Fibroblast of skin of left quadriceps (primary cell): ENCODE data around the gene COQ8B.
"Not testable (repeated sequence)": the region's sequence is repeated elsewhere in the genome, so short reads cannot be mapped to it uniquely, and the experiment has no call there.

Experiments
- DNase-seq, 2 experiments: peaks; one replicate each; pipeline ENCODE4 v3.0.0-alpha.2; 2013; ENCODE audit warnings: low read depth in 2 of 2

Gene COQ8B

DNA sequence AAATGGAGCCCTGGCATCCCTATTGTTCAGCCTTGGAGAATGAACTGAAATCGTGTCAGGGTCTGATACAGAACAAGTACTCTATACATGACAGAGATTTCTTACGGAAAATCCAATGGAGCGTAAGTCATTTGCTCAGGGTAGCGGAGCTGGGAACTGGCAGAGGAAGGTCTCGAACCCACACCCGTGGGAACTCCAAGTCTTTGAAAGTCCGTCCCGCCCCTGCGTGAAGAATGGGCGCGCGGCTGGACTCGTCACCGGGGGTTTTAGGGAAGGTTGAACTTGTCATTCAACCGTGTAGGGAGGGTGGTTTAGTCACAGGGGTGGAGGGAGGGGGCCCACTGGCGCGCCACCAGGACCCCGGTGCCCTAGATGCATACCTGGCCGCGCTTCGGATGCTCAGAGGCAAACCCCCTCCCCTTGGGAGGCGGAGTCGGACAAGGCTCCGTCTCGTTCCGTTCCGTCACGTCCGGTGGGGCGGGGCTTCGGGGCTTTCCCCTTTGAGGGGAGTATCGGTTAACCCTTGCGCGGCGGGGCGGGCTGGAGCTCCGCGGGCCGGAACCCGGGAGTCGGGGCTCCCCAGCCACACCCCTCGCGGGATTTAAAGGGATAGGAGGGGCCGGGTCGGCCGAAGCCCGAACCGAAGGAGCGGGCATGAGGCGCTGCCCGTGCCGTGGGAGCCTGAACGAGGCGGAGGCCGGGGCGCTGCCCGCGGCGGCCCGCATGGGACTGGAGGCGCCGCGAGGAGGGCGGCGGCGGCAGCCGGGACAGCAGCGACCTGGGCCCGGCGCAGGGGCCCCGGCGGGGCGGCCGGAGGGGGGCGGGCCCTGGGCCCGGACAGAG, at the start of gene COQ8B, which contains the start of gene ITPKC:
Gene COQ8B (minus strand): TSS at position 405 of the 843 bp plus-strand sequence. CDS start 2,254 bp downstream, outside the sequence.
Gene ITPKC (plus strand): TSS at position 631 of the 843 bp plus-strand sequence. CDS start 24 bp downstream, at position 655.
- DNase-seq, result peak; percentile 96 to 97

- not testable (repeated sequence) for DNase-seq
Measured at GRCh38 chr19:40766385-40766784, 49.7 kb upstream of the COQ8B start.

- no peak for DNase-seq
Measured at GRCh38 chr19:40763963-40764362, 47.3 kb upstream of the COQ8B start.

GRCh38 chr19:40763526-40763925, 46.8 kb upstream of the COQ8B start:
- no peak for DNase-seq

GRCh38 chr19:40762754-40763470, 46.2 kb upstream of the COQ8B start:
- DNase-seq, result no peak

DNA sequence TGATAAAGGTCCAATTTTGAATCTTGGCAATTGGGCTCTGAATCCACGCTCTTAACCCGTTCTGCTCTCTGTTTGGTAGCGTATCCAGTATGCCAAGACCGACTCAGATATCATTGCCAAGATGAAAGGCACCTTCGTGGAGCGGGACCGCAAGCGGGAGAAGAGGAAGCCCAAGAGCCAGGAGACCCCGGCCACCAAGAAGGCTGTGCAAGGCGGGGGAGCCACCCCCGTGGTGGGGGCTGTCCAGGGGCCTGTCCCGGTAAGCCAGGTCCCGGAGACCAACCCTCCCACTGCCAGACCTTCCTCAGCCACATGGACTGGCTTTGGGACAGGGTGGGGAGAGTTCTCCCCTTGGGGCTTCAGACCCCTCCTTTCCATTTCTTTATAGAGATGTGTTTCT, 42.7 kb upstream of the COQ8B start:
- no peak for DNase-seq

DNA sequence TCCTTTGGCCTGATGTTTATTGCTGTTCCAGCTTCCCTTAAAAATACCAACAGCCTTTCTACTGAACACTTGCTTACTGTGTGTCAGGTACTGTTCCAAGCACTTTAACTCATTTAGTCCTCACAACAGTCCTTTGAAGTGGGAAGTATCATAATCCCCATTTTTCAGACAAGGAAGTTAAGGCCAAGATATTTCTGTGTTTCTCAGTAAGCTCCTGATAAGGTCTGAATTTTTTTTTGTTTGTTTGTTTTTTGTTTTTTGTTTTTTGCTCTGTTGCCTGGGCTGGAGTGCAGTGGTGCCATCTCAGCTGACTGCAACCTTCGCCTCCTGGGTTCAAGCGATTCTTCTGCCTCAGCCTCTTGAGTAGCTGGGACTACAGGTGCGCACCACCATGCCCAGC, 41.8 kb upstream of the COQ8B start:
- DNase-seq, result no peak

- no peak for DNase-seq
Measured at GRCh38 chr19:40756502-40757110, 39.9 kb upstream of the COQ8B start.

DNA sequence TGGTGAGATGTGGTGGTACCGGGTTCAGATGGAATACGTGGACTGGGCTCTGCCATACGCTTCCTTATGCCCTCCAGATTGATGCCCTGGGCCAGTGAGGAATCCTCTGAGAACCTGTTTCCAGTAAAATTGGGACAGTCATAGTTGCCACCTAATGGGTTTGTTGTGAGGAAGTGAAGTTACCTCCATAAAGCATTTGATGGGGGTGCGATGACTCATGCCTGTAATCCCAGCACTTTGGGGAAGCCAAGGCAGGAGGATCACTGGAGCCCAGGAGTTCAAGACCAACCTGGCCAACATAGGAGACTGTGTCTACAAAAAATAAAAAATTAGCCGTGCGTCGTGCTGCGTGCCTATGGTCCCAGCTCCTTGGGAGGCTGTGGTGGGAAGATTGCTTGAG, 39.1 kb upstream of the COQ8B start:
- no peak for DNase-seq

GRCh38 chr19:40755248-40755624, 38.5 kb upstream of the COQ8B start:
- no peak for DNase-seq

- DNase-seq, result no peak
Measured at GRCh38 chr19:40754611-40755247, 38.0 kb upstream of the COQ8B start.

- DNase-seq, result no peak
Measured at GRCh38 chr19:40752257-40752781, 35.6 kb upstream of the COQ8B start.

- peak; percentile 97 for DNase-seq
Measured at GRCh38 chr19:40750874-40751537, 34.3 kb upstream of the COQ8B start, which contains the start of gene SNRPA. Gene SNRPA, plus strand, starts transcription at chr19:40751203. Its CDS starts 206 bp downstream, at chr19:40751409.

DNA sequence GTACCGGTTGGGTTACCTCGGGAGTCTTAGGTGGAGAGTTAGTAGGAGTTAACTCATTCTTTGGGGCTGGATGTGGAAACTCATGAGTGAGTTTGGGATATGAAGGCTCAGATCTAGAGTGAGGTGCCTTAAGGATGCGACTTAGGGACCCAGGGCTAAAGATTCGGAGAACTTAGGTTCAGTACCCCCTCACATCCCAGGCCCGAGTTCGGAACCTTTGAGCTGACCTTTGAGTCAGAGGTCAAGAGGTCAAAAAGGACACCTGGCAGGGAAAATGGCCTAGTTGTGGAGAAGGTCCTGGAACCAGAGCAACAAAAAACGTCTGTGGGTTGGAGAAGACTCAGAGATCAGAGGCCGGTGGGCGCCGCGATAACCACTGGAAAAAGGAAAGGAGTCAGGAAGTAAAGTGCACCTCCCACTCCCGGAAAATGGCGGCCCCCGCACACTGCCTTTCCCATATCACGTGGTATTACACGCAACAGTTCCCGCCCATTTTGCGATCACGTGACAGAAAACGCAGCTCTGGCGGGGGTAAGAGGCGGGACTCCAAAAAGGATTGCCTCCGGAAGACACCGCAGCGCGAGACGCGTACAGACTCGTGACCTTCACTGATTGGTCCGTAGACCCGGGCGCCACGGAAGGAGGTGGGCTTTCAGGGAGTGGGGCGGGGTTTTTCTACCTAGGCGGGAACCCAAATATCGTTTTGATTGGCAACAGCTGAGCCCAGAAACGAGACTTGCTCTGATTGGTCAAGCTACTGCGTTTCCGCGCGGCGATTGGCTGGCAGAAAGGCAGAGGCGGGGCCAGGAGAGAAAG, 33.6 kb upstream of the COQ8B start, which contains the start of gene ACTMAP:
Gene ACTMAP (minus strand): TSS at position 420 of the 816 bp plus-strand sequence. CDS start 674 bp downstream, outside the sequence.
- DNase-seq, result peak; percentile 100

- DNase-seq, result no peak
Measured at GRCh38 chr19:40747536-40747935, 30.9 kb upstream of the COQ8B start.

DNA sequence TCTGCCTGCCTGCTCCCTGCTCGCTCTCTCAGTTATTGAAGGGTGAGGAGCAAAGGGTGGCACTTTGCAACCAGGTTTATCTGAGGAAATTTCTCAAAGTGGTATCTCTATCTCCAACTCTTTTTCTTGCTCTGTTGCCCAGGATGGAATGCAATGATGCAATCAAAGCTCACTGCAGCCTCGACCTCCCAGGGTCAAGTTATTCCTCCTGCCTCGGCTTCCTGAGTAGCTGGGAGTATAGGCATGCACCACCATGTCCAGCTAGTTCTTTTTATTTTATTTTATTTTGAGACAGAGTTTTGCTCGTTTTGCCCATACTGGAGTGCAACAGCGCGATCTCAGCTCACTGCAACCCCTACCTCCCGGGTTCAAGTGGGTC, 28.7 kb upstream of the COQ8B start:
- DNase-seq, result peak in 1 of 2 experiments; percentile 10

- DNase-seq, result no peak
Measured at GRCh38 chr19:40744554-40745401, 28.1 kb upstream of the COQ8B start.

DNA sequence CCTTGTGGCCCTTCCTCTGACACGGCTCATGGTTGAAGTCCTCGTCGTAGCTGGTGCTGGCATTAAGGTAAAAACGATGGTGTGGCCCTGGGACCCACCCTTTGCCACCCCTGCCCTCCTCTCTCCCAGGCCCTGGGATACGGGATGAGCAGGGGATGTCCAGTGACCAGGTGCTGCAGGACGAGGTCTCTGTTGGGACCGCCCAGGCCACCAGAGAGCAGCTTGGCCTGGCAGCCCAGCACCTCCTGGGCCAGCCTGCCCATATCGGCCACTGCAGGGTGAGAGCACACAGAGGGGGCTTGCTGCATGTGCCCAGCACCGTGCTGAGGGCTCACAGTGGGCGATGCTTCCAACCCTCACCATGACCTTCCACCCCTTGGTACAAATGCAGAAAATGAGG, 27.2 kb upstream of the COQ8B start:
- no peak for DNase-seq

- DNase-seq, result no peak
Measured at GRCh38 chr19:40742886-40743285, 26.2 kb upstream of the COQ8B start.
